ENCODE results near the gene GPX4.

GPX4 gene, protein sequence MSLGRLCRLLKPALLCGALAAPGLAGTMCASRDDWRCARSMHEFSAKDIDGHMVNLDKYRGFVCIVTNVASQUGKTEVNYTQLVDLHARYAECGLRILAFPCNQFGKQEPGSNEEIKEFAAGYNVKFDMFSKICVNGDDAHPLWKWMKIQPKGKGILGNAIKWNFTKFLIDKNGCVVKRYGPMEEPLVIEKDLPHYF
- total RNA-seq = 116 to 379 (median 195) reads per million in 18 experiments

GRCh38 chr19:1103708-1104310 lies at the start of gene GPX4:
TSS of gene GPX4 (plus strand) at chr19:1103994. CDS start at chr19:1104044, 50 bp downstream.
- peak; percentile 99 to 100 for DNase-seq

- DNase-seq = no peak
Measured at GRCh38 chr19:1054102-1055027, 49.4 kb upstream of the GPX4 start.

DNA sequence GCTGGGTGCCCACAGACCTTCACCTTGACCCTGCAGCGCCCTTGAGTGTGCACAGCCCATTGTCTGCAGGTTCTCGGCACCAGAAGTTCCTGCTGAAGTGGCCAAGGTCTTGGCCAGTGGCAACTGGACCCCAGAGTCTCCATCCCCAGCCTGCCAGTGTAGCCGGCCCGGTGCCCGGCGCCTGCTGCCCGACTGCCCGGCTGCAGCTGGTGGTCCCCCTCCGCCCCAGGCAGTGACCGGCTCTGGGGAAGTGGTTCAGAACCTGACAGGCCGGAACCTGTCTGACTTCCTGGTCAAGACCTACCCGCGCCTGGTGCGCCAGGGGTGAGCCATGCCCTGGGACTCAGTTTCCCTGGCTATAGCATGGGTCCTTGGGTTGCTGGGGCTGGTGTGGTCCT lies 48.8 kb upstream of the GPX4 start:
- no peak for DNase-seq

DNA sequence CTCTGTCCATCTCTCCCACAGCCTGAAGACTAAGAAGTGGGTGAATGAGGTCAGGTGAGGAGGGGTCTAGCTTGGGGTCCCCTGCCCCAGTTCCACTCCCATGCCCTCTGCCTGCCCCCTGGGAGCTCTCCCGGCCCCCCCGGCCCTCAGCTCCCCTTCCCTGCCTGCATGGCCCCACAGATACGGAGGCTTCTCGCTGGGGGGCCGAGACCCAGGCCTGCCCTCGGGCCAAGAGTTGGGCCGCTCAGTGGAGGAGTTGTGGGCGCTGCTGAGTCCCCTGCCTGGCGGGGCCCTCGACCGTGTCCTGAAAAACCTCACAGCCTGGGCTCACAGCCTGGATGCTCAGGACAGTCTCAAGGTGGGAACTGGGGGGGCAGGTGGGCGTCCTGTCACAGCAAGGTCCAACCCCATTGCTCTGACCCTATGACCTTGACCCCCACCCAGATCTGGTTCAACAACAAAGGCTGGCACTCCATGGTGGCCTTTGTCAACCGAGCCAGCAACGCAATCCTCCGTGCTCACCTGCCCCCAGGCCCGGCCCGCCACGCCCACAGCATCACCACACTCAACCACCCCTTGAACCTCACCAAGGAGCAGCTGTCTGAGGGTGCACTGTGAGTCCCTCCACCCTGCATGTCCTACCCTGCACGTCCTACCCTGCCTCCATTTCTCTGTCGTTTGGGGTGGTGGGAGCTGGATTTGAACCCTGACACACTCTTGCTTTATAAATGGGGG lies 47.7 kb upstream of the GPX4 start:
- DNase-seq = no peak

- DNase-seq = peak; percentile 35 to 45
Measured at GRCh38 chr19:1057176-1057855, 46.5 kb upstream of the GPX4 start.

DNA sequence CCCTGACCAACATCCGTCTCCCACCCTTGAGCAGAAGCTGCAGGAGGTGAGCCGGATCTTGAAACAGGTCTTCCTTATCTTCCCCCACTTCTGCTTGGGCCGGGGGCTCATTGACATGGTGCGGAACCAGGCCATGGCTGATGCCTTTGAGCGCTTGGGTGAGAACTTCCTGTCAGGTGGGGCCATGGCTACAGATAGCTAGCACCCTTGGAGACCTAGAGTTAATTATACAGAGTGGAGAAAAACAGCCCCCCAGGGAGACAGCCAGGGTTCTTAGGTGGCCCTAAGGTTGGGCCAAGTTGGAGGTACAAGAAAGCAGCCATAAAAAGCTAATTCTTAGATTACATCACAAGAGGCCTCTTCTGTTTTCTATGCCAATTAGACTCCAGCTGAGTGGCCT lies 45.7 kb upstream of the GPX4 start:
- DNase-seq = no peak

GRCh38 chr19:1060689-1061088 lies 43.1 kb upstream of the GPX4 start:
- DNase-seq = no peak

DNA sequence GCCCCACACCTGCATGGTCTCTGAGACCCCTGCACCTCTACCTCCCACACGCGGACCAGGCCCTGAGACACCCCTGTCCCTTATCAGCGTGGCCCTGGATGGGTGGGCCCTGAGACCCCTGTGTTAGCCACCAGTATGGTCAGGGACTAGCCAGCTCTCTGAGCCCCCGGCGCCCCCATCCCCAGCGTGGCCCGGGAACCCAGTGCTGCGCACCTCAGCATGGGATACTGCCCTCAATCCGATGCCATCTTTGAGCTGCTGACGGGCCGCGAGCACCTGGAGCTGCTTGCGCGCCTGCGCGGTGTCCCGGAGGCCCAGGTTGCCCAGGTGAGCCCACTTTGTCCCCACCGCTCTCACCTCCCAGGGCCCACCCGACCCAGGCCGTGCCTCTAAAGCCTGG lies 41.8 kb upstream of the GPX4 start:
- no peak for DNase-seq

GRCh38 chr19:1062387-1063029 lies 41.3 kb upstream of the GPX4 start:
- DNase-seq = no peak

DNA sequence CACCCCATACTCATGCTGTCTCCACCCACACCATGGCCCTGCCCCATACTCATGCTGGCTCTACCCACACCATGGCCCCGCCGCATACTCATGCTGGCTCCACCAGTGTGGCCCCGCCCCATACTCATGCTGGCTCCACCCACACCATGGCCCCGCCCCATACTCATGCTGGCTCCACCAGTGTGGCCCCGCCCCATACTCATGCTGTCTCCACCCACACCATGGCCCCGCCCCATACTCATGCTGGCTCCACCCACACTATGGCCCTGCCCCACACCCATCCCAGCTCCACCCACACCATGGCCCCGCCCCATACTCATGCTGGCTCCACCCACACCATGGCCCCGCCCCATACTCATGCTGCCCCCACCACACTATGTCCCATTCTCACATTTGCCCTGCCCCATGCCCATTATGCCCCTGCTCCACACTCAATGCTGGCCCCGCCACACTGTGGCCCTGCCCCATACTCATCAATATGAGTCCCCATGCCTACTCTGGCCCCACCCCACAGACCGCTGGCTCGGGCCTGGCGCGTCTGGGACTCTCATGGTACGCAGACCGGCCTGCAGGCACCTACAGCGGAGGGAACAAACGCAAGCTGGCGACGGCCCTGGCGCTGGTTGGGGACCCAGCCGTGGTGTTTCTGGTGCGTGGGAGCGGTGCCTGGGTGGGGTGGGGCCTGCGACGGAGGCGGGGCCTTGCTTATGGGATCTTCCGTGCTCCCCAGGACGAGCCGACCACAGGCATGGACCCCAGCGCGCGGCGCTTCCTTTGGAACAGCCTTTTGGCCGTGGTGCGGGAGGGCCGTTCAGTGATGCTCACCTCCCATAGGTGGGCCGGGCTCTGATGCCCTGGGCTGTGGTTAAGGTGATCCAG lies 40.5 kb upstream of the GPX4 start:
- peak; percentile 68 to 73 for DNase-seq

DNA sequence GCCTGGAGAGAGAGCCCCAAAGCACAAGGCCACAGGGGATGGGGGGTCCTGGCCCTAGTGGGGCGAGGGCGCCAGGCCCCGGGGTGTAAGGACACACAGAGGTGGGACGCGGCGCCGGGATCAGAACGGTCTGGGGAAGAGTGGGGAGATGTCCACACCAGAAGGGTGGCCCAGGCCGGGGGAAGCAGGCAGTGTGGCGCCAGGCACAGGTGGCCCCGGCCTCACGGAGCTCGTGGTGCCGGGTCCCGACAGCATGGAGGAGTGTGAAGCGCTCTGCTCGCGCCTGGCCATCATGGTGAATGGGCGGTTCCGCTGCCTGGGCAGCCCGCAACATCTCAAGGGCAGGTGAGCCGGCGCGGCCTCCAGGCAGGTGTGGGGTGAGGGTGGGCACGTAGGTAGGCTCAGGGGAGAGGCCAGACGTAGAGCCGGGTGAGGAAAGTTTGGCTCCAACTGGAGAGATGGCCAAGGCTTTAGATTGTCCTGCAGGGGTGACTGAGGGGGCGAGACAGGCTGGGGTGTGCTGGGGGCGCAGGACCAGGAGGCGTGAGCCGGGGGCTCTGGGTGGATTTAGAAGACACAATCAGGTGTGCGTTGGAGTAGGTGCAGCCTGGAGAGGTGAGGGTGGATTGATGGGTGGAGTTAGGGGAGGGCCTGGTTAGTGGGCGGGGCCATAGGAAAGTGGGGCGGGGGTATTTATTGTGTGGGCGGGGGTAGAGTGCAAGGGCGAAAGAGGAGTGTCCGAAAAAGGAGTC lies 39.7 kb upstream of the GPX4 start:
- no peak for DNase-seq

DNA sequence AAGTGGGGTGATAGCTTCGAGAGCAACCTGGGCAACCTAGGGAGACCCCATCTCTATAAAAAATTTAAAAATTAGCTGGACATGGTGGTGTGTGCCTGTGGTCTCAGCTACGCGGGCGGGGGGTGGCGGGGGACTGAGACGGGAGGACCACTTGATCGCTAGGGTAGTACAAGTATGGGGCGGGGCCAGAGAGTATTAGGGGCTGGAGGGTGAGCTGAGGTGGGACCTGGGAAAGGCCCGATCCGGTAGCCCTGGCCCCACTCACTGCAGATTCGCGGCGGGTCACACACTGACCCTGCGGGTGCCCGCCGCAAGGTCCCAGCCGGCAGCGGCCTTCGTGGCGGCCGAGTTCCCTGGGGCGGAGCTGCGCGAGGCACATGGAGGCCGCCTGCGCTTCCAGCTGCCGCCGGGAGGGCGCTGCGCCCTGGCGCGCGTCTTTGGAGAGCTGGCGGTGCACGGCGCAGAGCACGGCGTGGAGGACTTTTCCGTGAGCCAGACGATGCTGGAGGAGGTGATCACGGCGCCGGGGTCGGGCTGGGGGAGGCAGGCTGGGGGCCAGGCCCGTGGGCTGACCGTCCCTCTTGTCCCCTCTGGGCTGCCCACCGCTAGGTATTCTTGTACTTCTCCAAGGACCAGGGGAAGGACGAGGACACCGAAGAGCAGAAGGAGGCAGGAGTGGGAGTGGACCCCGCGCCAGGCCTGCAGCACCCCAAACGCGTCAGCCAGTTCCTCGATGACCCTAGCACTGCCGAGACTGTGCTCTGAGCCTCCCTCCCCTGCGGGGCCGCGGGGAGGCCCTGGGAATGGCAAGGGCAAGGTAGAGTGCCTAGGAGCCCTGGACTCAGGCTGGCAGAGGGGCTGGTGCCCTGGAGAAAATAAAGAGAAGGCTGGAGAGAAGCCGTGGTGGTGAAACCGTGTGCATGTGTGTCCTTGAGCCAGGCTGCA lies 38.9 kb upstream of the GPX4 start:
- peak; percentile 74 to 78 for DNase-seq

- DNase-seq = no peak
Measured at GRCh38 chr19:1065606-1066109, 38.1 kb upstream of the GPX4 start.

DNA sequence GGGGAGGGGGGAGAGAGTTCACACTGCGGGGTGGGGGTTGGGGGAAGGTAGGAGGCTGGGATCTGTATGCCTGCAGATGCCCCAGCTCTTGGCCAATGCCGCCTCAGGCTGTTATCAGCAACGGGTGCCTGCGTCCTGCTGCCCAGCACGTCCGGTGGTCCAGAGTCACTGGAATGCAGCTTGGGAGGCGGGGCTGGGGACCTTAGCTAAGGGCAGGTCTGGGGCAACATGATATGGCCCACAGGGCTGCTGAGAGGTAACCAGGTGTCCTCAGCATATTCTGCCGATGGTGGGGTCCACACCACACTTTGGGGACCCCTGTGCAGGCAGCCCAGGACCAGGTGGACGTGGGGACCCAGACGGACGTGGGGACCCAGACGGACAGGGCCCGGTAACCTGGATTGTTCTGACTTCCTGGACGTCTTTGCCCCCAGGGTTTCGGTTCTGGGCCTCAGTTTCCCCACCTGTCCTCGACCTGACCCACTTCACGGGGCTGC lies 37.5 kb upstream of the GPX4 start:
- no peak for DNase-seq

- DNase-seq = peak; percentile 61 to 78
Measured at GRCh38 chr19:1066748-1067340, 37.0 kb upstream of the GPX4 start, which contains the start of gene ARHGAP45. TSS of gene ARHGAP45 (plus strand) at chr19:1067167. CDS start at chr19:1067406, 239 bp downstream.

DNA sequence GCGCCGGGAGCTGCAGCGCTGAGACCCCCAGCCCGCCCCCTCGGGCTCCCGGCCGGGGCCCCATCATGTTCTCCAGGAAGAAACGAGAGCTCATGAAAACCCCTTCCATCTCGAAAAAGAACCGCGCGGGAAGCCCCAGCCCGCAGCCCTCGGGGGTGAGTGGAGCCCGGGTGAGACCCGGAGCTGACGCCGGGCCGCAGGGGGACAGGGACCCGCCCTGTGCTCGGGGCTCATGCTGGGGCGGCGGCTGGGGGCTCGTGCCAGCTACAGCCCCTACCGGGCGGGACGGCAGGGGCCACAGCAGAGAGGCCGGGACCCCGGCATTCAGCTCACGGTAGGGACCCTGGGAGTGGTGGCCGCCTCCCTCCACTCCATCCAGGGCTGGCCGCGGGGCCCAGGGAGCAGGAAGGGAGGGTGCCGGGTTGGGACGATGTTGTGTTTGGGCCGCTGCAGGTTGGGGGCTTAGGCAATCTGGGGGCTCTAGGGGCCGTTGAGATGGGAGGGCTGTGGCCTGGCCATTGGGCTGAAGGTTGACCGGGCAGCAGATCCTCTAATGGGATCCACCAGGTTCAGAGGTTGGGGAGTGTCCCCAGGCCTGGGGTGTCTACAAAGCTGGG lies 36.3 kb upstream of the GPX4 start:
- DNase-seq = no peak

Data from inflammatory macrophage (primary cell).